LNCaP clone FGC (cell line): ENCODE measurements around the gene CNKSR2.

ENCODE experiments used
- DNase-seq: peaks from one replicate; pipeline ENCODE4 v3.0.0-alpha.2; 2011; ENCODE audit warnings: low read depth
- H3K4me3 ChIP-seq: 2 replicates; pipeline ENCODE4 v1.5.1; 2011; ENCODE audit warnings: mild to moderate bottlenecking, low read depth, low read length, control low read depth
- TF ChIP-seq, protein P1 (sequence below): IDR thresholded peaks from 2 replicates; pipeline ENCODE4 v1.5.1; 2012; ENCODE audit warnings: mild to moderate bottlenecking; ENCODE audit not compliant: control insufficient read depth, insufficient read depth; ENCODE audit errors: extremely low read depth

Gene CNKSR2

DNA sequence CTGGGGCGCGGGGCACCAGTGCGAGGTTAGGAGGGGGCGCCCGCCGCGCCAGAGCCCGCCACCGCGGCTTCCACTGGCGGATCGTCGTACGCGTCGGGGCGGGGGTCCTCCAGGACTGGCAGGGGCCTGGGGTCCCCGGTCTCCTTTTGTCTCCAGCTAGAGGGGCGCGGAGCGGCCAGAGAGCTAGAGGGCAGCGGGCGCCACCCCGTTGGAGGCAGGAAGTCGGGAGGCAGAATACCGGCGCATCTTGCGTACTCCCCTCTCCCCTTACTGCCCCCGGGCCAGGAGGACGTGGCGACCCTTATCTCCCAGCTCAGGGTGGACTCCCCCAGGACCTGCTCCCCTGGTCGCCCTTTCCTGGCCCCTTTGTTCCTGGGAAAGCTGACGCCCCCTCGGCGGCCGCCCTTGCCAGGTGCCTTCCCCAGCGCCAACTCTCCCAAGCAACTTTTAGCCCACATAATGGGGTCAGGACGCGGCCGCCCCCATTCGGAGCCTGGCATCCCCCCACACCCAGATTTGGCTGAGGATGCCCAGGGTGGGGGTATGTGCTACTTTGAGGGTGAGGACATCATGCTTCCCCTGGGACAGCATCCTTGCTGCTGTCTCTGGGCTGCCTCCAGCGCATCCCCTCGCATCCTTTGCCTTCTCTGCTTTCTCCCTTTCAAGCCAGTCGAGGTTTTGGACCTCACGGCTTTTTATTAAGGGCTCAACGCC, 933 bp downstream of the CNKSR2 start:
- peak overlapping the region; percentile 67 for H3K4me3 ChIP-seq
- no peak for DNase-seq
- TF ChIP-seq, protein P1, sequence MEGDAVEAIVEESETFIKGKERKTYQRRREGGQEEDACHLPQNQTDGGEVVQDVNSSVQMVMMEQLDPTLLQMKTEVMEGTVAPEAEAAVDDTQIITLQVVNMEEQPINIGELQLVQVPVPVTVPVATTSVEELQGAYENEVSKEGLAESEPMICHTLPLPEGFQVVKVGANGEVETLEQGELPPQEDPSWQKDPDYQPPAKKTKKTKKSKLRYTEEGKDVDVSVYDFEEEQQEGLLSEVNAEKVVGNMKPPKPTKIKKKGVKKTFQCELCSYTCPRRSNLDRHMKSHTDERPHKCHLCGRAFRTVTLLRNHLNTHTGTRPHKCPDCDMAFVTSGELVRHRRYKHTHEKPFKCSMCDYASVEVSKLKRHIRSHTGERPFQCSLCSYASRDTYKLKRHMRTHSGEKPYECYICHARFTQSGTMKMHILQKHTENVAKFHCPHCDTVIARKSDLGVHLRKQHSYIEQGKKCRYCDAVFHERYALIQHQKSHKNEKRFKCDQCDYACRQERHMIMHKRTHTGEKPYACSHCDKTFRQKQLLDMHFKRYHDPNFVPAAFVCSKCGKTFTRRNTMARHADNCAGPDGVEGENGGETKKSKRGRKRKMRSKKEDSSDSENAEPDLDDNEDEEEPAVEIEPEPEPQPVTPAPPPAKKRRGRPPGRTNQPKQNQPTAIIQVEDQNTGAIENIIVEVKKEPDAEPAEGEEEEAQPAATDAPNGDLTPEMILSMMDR = no peak

DNA sequence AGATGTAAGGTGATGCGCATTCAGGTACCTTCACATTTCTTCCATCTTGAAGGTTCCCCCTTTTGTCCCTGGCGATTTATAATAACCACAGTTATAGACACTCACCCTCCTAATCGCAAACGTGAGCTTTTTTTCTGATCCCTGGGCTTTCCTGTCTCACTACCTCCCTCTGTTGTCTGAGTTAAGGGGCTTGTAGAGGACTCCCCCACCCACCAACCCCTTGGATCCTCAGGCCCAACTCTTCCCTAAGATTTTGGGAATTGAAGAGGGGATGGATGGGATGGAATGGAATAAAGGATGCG, 1.4 kb downstream of the CNKSR2 start:
- TF ChIP-seq, protein P1 = no peak
- DNase-seq = no peak
- peak overlapping the region; percentile 67 for H3K4me3 ChIP-seq

DNA sequence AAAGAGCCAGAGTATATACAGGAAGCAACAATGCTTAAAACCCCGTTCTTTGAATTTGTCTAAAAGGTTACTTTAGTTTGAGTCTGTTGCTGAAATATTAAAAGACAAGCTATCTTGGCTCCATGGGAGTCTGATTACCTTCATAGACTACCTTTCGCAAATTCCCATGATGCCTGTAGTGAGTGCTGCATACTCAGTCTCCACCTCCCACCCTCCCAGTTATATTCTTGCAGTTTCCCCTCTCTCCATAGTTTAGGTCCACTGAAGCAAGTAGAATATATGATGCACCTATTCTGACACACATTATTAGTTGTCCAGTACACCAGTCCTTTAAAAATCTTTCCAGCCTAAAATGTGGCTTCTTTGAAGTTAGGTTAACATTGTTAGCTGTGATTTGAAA, 2.4 kb downstream of the CNKSR2 start:
- DNase-seq = no peak
- H3K4me3 ChIP-seq = no peak overlapping the region
- TF ChIP-seq, protein P1 = no peak

DNA sequence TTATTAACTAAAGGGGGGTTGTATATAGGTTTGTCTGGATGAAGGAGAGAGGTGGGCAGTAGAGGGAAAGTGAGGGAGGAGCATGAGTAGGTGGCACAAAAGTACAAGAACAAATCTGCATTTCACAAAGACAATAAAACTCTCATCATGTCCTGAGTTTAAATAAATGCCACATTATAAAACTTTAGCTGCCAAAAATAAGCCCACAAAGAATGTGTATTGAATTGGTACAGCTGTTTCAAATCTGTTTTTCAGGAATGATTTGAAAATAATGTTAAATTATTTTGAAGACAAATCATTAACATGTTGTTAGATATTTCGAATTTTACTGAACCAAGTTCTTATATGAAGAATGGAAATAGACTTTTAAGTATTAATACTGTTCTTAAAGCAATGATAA, 5.8 kb downstream of the CNKSR2 start:
- TF ChIP-seq, protein P1 = no peak
- no peak for DNase-seq
- no peak overlapping the region for H3K4me3 ChIP-seq

DNA sequence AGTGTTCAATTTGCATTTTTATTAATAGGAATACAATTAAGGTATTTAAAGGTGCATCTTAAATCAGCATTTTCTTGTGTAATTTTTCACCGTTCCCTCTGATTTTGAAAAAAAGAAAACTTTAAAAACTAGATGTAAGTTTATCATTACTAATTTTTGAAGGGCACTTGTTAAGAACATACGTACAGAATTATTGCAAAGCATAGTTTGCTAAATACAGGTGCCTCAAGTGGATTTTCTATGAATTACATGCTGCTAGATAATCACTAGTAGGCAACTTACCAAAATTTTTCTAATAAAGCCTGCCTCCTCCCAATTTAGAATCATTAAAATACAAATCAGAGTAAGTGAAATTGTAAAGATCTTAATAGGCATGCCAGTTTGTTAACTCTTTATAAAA, 8.5 kb downstream of the CNKSR2 start:
- TF ChIP-seq, protein P1 = 0 out of 2 replicates have a peak, but pooled peaks have one; percentile 16
- no peak overlapping the region for H3K4me3 ChIP-seq
- DNase-seq = peak; percentile 35

DNA sequence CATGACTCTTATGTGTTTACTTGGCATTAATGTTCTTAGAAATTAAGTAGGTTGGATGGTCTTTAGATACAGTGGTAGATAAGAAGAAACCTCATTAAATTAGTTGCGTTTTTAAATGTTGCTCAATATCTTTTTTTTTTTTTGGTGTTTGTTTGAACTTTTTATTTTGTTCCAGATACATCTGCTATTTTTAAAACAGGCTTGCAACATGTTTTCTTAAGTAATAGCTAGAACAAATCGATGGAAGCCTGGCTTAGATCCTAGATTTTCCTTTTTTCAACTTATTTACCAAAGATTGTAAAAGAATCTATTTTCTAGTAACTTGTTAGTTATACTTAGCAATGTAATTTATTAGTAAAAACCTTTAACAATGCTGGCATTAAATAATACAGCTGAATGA, 9.3 kb downstream of the CNKSR2 start:
- H3K4me3 ChIP-seq = no peak overlapping the region
- DNase-seq = no peak
- TF ChIP-seq, protein P1 = no peak

DNA sequence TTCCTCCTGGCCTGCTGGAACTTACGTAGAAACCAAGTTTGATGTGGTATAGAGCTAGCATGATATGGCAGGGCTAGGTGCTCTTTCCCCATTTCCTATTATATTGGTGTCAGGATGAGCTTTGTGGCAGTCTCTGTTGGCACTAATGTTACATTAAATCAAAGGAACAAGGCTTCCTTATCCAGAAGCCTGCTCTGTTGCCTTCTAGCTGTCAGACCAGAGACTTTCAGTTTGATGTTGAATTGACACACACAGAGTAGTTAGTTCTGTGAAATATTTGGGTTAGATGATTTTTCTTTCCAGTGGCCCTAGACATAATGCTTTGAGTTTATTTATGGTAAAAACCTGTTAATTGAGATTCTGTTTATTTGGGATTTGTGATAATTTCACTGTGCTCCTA, 10.0 kb downstream of the CNKSR2 start:
- no peak for DNase-seq
- TF ChIP-seq, protein P1 = no peak
- H3K4me3 ChIP-seq = no peak overlapping the region
